K562 (cell line): ENCODE measurements around the gene SEC24C. TPM values are rescaled to one million over a fixed set of nuclear protein-coding genes. Genes with fewer than 3 reads are reported as not detected.

Experiments used
- CBX1 ChIP-seq: sonication (generic); IDR thresholded peaks from 2 replicates; pipeline ENCODE4 v1.6.1; 2016; ENCODE audit warnings: antibody characterized with exemption, low read depth, mild to moderate bottlenecking
- ELF2 ChIP-seq: fragments of 250-450 bp; sonication (Bioruptor Pico); IDR thresholded peaks from 2 replicates; pipeline ENCODE4 v1.5.0; 2021; ENCODE audit warnings: mild to moderate bottlenecking
- FOS ChIP-seq: IDR thresholded peaks from 3 replicates; pipeline ENCODE4 v1.6.1; 2011; ENCODE audit not compliant: insufficient read length; ENCODE audit errors: extremely low read depth
- HCFC1 ChIP-seq: IDR thresholded peaks from 2 replicates; pipeline ENCODE4 v1.6.1; 2012; ENCODE audit warnings: low read depth, low read length, improper control_type of control experiment
- KDM5B ChIP-seq: fragments of 200-600 bp; sonication (generic); IDR thresholded peaks from 2 replicates; pipeline ENCODE4 v1.6.1; 2012; ENCODE audit warnings: low read depth, mild to moderate bottlenecking, moderate library complexity, low read length, control low read depth, inconsistent platforms; ENCODE audit not compliant: insufficient replicate concordance
- MIER1 ChIP-seq: fragments of 450-650 bp; IDR thresholded peaks from 2 replicates; pipeline ENCODE4 v1.6.1; 2016; ENCODE audit warnings: antibody characterized with exemption, mild to moderate bottlenecking, low read depth
- NR2C2 ChIP-seq, 2 experiments: fragments of 200-800 bp in 1 of 2; sonication (Bioruptor generic) in 1 of 2; sonication (generic) in 1 of 2; formaldehyde crosslinking in 1 of 2; IDR thresholded peaks; 2 replicates each; pipeline versions ENCODE4 v1.6.1 to v1.8.0; 2016 to 2022; ENCODE audit warnings: mild to moderate bottlenecking in 1 of 2, missing compliant biosample characterization in 1 of 2, missing genetic modification characterization in 1 of 2, missing genetic modification reagents in 1 of 2
- PHF20 ChIP-seq: fragments of 450-650 bp; IDR thresholded peaks from 2 replicates; pipeline ENCODE4 v1.6.1; 2018; ENCODE audit not compliant: partially characterized antibody
- POLR2G ChIP-seq: fragments of 200-400 bp; formaldehyde crosslinking; IDR thresholded peaks from 2 replicates; pipeline ENCODE4 v1.6.1; 2017; ENCODE audit warnings: low read depth, mild to moderate bottlenecking, antibody characterized with exemption, low read length, moderate library complexity
- SLC30A9 ChIP-seq: fragments of 250-450 bp; sonication (Bioruptor Pico); IDR thresholded peaks from 2 replicates; pipeline ENCODE4 v1.8.0; 2022; ENCODE audit warnings: mild to moderate bottlenecking, moderate library complexity
- ZBTB34 ChIP-seq: fragments of 250-450 bp; sonication (Bioruptor Pico); IDR thresholded peaks from 2 replicates; pipeline ENCODE4 v1.8.0; 2021; ENCODE audit warnings: mild to moderate bottlenecking, moderate library complexity
- ZNF197 ChIP-seq: fragments of 200-800 bp; sonication (Bioruptor generic); IDR thresholded peaks from 2 replicates; pipeline ENCODE4 v1.6.1; 2016; ENCODE audit warnings: low read depth, missing genetic modification characterization, missing compliant biosample characterization
- ZNF655 ChIP-seq: fragments of 250-450 bp; sonication (Bioruptor Pico); IDR thresholded peaks from 2 replicates; pipeline ENCODE4 v1.5.0; 2021
- polyA plus RNA-seq, 8 experiments: library from polyadenylated mRNA; depleted of rRNA in 4 of 8; stranded (reverse) in 5 of 8; unstranded in 3 of 8; fragments of >200 nt; fragmentation: Nextera tagmentation in 2 of 8; fragmentation: Illumina TruSeq in 1 of 8; extraction: Ambion mirVana in 2 of 8; extraction: Trizol in 1 of 8; gene quantifications; 2 replicates each; pipeline versions ENCODE4 v1.2.1 to v1.2.3, GENCODE V29; 2011 to 2014; ENCODE audit warnings: inconsistent platforms in 1 of 8, missing spikeins in 1 of 8
- total RNA-seq, 7 experiments: library from RNA; depleted of rRNA in 6 of 7; stranded (reverse); fragments of >200 nt in 6 of 7; fragmentation: Illumina TruSeq in 2 of 7; extraction: Trizol in 2 of 7; gene quantifications; 2 replicates each; pipeline versions ENCODE4 v1.2.1 to v1.2.3, GENCODE V29; 2011 to 2021; ENCODE audit warnings: low replicate concordance in 1 of 7

Gene SEC24C
- total and polyA plus RNA-seq, 9 of the 15 experiments (the other 6 are each of a cell fraction or from before 2014, with no cell fraction given): 19.0 to 115 (median 70.5) TPM

GRCh38 chr10:73785211-73785720 is 41.1 kb downstream of the SEC24C start, which contains the start of gene ZSWIM8 (continued):
- TF ChIP-seq ZBTB34 (CRISPR knock-in tag) (no peak), HCFC1 (peak; percentile 94), FOS (peak; percentile 56), ZNF197 (peak; percentile 85; the same call in 1 of the 2 replicates), MIER1 (no peak), CBX1 (0 out of 2 replicates have a peak, but pooled peaks have one; percentile 39), PHF20 (peak; percentile 85), ZNF655 (CRISPR knock-in tag) (no peak), NR2C2 (CRISPR knock-in tag; IDR thresholded peaks at IDR 0.05) (no peak), NR2C2 (tag; IDR thresholded peaks at IDR 0.05) (peak; percentile 90), ELF2 (CRISPR knock-in tag) (peak; percentile 88), SLC30A9 (CRISPR knock-in tag) (no peak), KDM5B (peak; percentile 71), POLR2G (peak; percentile 80)
